Left renal pelvis (tissue), 4 donors: ENCODE data around the gene CDK8. TPM values are rescaled to one million over a fixed set of nuclear protein-coding genes. Genes with fewer than 3 reads are reported as not detected.
A peak's percentile ranks its signal among the peaks of the same experiment; 100 is the strongest.

Source experiments
- DNase-seq, 4 donors: peaks; one replicate each; pipeline ENCODE4 v3.0.0-alpha.2; 2013; ENCODE audit warnings: low read depth in 4 of 4, low spot score in 3 of 4
- polyA plus RNA-seq, 4 donors: library from polyadenylated mRNA; unstranded; fragments of 120-200 nt; gene quantifications; one replicate each; pipeline ENCODE4 v1.2.1, GENCODE V29; 2013; ENCODE audit not compliant: insufficient read length in 4 of 4

Gene CDK8
- 10 to 100 TPM; 17.2 to 26.4 (median 23.0) TPM for polyA plus RNA-seq

DNA sequence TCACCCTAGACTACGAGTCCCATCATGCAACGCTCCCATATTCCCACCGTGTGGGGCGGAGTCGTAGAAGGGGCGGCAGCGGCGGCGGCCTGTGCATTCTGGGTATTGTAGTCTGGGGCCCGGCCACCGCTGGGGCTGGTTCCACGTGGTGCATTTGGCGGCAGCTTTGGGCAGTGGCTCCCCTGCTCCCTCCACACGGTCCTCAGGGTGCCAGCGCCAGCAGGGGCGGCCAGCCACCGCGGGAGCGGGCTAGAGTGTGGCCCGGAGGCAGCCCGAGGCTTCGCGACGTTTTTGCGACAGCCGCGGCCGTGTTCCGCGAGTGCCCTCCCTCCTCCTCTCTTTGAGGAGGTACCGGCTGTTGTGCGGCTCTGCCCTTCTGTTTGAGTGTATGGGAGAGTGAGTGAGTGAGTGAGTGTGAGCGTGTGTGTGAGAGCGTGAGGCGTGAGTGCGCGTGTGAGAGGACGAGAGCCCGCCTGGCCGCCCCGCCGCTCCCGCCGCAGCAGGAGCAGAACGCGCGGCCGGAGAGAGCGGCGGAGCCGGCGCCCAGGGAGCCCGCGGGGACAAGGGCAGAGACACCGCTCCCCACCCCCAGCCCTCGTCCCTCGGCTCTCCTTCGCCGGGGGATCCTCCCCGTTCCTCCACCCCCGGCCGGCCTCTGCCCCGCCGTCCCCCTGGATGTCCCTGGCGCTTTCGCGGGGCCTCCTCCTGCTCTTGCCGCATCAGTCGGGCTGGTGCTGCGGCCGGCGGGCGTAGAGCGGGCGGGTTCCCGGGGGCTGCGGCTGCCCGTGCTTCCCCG, at the start of gene CDK8:
CDK8 (plus strand) TSS at position 343 of the 796 bp plus-strand sequence. CDS start 513 bp downstream, outside the sequence.
- peak; percentile 85 to 91 (median 89) for DNase-seq

DNA sequence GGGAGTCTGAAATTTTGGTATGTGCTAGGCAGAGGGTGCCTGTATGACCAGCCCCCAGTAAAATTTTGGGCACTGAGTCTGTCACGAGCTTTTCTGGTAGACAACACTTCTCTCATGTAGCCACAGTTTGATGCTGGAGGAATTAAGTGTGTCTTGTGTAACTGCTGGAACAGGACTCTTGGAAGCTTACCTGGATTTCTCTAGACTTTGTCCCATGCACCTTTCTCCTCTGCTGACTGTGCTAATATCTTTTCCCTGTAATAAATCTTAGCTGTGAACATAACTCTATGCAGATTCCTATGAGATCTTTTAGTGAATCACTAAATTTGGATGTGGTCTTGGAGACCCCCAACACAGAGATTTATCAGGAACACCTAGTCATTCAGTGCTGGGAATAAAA, 45.6 kb upstream of the CDK8 start:
- no peak for DNase-seq

DNA sequence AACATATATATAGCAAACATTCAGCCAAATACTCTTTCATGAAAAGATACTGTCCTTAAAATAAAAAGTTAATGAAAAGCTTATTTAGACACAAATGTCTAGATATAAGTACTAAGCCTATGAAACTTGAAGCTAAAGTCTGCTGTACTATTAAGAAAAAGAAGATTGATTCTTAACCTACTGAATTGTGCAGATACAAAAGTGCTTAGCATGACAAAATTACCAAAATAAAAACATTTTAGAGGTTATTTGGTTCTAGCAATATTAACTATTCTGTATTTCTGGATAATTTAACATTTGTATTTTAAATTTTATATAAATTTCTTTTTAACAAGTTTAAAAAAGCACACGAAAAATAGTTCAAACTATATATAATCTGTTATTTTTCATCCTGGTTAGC, 40.6 kb upstream of the CDK8 start:
- DNase-seq = no peak

DNA sequence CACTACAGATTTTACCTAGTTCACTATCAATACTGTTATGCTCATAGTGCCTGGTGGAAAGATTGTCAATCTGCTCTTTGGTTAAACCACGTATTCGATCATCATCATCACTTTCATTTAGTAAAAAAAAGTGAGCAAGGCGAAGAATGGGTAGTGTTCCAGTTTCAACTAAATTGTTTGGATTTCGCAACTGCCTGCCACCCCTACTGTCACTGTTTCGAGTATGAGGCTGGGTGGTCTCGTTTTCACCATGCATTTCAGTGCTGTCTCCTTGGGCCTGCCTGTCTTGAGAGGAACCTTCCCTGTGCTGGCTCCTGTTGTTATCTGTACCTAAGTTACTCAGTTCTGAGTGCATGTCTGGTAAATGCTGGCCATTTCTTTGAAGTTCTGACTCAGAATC, 39.9 kb upstream of the CDK8 start:
- DNase-seq = no peak

DNA sequence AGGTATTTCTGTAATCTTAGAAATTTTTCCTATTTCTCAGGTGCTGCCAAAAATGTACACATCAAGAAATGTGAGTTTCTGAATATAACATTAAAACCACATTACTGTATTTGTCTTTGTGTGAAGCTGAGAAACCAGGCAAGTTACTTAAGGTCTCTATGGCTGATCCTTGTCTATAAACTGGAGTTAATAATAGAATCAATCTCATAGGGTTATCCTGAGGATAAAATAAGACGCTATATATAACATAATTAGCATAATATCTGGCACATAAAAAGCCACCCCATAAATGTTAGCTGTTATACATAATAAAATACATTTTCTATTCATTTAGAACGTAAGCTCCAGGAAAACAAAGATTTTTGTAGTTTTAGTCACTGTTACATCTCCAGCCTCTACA, 37.9 kb upstream of the CDK8 start:
- no peak for DNase-seq

- DNase-seq = no peak
These were observed 34.2 kb upstream of the CDK8 start for GRCh38 chr13:26219726-26220125.

- no peak for DNase-seq
These were observed 33.4 kb upstream of the CDK8 start for GRCh38 chr13:26220575-26220974.

GRCh38 chr13:26221399-26221720, 32.6 kb upstream of the CDK8 start:
- DNase-seq = no peak

DNA sequence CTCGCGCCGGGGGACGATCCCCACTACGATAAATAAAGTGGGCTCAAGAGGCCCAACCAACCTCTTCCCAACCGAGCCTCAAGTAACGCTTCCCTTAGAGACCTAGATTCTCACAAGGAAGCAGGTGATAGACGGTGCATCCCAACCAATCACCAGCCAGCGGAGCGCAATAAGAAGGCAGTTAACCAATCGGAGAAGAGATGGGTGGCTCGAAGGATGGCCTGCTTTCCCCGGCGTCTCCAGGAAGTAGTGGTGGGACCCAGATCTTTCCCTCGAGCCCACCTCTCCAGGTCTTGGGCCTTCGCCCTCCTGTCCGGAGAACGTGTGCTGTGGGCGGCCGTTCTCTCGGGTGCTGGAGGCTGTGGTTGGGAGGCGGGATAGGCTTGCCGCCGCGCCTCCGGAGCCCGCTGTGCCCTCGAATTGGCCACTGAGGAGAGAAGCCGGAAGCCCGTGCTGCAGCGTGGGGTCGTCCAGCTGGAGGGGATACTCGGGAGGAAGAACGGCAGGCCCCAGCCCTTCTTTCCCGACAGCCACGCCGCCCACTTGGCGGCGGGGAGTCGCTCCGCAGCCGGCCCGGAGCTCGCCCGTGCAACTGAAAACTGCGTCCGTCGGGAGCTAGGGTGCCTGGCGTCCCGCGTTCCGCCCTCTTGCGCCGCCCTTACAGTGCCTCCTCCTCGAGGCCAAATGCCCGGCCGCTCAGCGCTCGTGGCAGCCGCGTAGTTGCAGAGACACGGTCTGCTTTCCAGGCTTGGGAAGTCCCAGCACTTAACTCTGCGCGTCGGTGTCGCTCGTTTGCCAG, 32.0 kb upstream of the CDK8 start, which contains the start of gene RNF6:
RNF6 (minus strand) TSS at position 594 of the 799 bp plus-strand sequence. CDS start 2,665 bp downstream, outside the sequence.
- peak; percentile 94 to 98 (median 95) for DNase-seq

GRCh38 chr13:26222520-26223046, 31.3 kb upstream of the CDK8 start:
- peak in 1 of 4 donors; percentile 12 for DNase-seq

GRCh38 chr13:26225896-26226617, 27.9 kb upstream of the CDK8 start:
- no peak for DNase-seq

GRCh38 chr13:26227166-26227971, 26.6 kb upstream of the CDK8 start:
- no peak for DNase-seq

- no peak for DNase-seq
These were observed 25.8 kb upstream of the CDK8 start for GRCh38 chr13:26228096-26228495.

DNA sequence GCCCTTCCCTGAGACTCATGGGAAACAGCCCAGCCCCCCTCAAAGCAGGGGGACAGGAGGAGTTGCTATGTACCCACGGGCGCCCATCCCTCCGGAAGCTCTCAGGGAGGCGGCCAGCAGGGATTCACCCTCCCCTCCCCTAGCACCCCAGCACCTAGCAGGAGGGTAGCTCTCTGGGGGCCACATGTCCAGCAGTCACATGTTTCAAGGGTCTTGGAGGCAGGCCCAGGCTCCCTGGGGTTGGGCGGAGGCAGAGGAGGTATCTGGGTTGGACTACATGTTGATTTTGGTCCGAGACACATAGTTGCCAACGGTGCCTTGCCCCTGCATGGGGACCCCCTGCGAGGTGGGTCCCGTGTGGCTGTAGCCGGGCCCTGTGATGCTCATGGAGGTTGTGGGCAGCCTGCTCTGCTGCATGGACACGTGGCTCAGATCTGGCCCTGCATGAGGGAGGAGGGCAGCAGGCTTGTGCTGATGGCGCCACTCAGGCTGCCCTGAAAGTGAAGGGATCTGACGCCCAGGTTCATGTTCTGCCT, 24.8 kb upstream of the CDK8 start:
- no peak for DNase-seq

GRCh38 chr13:26230703-26231102, 23.2 kb upstream of the CDK8 start:
- no peak for DNase-seq

- no peak for DNase-seq
These were observed 17.6 kb upstream of the CDK8 start for GRCh38 chr13:26236296-26236695.

DNA sequence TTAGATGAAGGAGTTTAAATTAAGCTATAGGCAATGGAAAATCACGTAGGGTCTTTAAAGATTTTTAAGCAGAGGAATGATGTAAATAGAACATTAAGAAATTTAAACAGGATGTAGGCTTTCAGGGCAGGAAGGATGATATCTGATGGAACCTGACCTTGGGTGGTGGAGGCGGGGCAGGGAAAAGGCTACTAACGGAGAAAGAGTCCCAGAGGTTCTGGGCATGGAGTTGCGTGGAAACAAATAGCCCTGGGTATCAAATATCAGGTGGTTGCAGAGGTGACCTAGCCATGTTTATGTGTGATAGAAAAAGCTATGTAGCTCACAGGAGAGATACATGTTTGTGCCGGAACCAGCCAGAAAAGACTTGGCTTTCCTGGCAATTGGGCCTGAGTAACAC, 7.8 kb upstream of the CDK8 start:
- DNase-seq = no peak

GRCh38 chr13:26247011-26247410, 6.9 kb upstream of the CDK8 start:
- DNase-seq = no peak

DNA sequence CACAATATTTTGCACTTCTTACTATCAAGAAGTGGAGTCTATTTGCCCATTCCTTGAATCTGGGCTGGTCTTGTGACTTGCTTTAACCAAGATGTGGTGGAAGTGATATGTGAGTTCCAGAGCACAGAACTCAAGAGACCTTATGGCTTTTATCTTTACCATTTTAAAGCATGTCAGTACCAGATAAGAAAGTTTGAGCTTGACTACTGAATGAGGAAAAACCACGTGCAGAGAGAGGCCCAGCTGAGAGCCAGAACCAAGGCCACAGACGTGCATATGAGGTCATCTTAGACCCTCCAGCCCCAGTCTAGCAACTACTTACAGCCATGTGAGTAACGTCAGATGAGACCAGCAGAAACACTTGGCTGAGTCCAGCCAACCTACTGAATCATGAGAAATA, 6.3 kb upstream of the CDK8 start:
- DNase-seq = no peak

- DNase-seq = no peak
These were observed 4.4 kb upstream of the CDK8 start for GRCh38 chr13:26249551-26249950.
